Breast epithelium (tissue), 3 donors: ENCODE data around the gene EHF.

Experiments
- CTCF ChIP-seq, 3 donors: fragments of 450-650 bp; IDR thresholded peaks; one replicate each; pipeline ENCODE4 v1.5.1; 2016 to 2017; ENCODE audit warnings: antibody characterized with exemption in 3 of 3, mild to moderate bottlenecking in 3 of 3, moderate library complexity in 3 of 3
- POLR2A ChIP-seq: fragments of 450-650 bp; IDR thresholded peaks from one replicate; pipeline ENCODE4 v1.6.1; 2016; ENCODE audit warnings: antibody characterized with exemption, mild to moderate bottlenecking, moderate library complexity

- TF ChIP-seq CTCF (IDR thresholded peaks at IDR 0.05) (no peak), POLR2A (no peak)
Observed at GRCh38 chr11:34610324-34611041, 10.4 kb upstream of the EHF start.
